SJCRH30 (cell line): Measurements from ENCODE around the gene PLAAT3. TPM values are rescaled to one million over a fixed set of nuclear protein-coding genes. Genes with fewer than 3 reads are reported as not detected.
"Not testable (repeated sequence)": the region's sequence is repeated elsewhere in the genome, so short reads cannot be mapped to it uniquely, and the experiment has no call there.

Source experiments
- DNase-seq, 2 experiments: peaks; one replicate each; pipeline ENCODE4 v3.0.0-alpha.2; 2015 to 2020
- H3K27ac ChIP-seq: fragments of 250-450 bp; sonication (Bioruptor Pico); 2 replicates; pipeline ENCODE4 v1.5.1; 2020; ENCODE audit warnings: mild to moderate bottlenecking, moderate library complexity
- H3K27me3 ChIP-seq: fragments of 250-450 bp; sonication (Bioruptor Pico); 2 replicates; pipeline ENCODE4 v1.5.1; 2020; ENCODE audit warnings: mild to moderate bottlenecking, moderate library complexity
- H3K36me3 ChIP-seq: fragments of 250-450 bp; sonication (Bioruptor Pico); 2 replicates; pipeline ENCODE4 v1.5.1; 2020; ENCODE audit warnings: mild to moderate bottlenecking, moderate library complexity
- H3K4me1 ChIP-seq: fragments of 250-450 bp; sonication (Bioruptor Pico); 2 replicates; pipeline ENCODE4 v1.5.1; 2020; ENCODE audit warnings: mild to moderate bottlenecking, moderate library complexity
- H3K4me3 ChIP-seq: fragments of 250-450 bp; sonication (Bioruptor Pico); 2 replicates; pipeline ENCODE4 v1.5.1; 2020; ENCODE audit warnings: mild to moderate bottlenecking, moderate library complexity
- H3K9me3 ChIP-seq: fragments of 250-450 bp; sonication (Bioruptor Pico); replicated peaks from 2 replicates; pipeline ENCODE4 v1.5.1; 2020; ENCODE audit warnings: mild to moderate bottlenecking, moderate library complexity
- total RNA-seq: library from RNA; depleted of rRNA; stranded (reverse); fragments of >200 nt; shearing (Covaris generic); gene quantifications from 2 replicates; pipeline ENCODE4 v1.2.3, GENCODE V29; 2014

PLAAT3 gene
- total RNA-seq, 1 experiment from 2014 or later: 7.7 TPM

DNA sequence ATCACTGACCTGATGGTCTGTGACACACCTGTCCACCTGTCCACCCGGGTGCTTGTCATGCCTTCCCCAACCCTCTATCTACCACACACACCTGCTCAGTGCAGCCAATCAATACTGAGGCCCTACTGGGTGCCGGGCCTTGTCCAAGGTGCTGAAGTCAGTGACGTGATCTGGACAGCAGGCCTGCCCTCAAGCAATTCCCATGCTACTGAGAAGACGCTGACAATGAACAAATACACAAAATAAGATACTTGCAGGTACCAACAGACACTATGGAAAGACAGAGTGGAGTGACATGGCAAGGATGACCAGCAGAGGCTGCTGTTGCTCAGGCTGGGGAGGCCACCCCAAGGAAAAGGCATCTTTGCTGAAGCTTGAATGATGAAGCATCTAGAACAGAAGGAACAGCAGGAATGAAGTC lies 21.2 kb downstream of the PLAAT3 start:
- H3K9me3 ChIP-seq: no peaks in the 10 kb centered on the region
- no peaks in the 10 kb centered on the region for H3K36me3 ChIP-seq
- no peaks in the 10 kb centered on the region for H3K4me1 ChIP-seq
- no peaks in the 10 kb centered on the region for H3K27me3 ChIP-seq
- no peak overlapping the region for H3K27ac ChIP-seq
- H3K4me3 ChIP-seq: no peak overlapping the region
- no peak for DNase-seq

DNA sequence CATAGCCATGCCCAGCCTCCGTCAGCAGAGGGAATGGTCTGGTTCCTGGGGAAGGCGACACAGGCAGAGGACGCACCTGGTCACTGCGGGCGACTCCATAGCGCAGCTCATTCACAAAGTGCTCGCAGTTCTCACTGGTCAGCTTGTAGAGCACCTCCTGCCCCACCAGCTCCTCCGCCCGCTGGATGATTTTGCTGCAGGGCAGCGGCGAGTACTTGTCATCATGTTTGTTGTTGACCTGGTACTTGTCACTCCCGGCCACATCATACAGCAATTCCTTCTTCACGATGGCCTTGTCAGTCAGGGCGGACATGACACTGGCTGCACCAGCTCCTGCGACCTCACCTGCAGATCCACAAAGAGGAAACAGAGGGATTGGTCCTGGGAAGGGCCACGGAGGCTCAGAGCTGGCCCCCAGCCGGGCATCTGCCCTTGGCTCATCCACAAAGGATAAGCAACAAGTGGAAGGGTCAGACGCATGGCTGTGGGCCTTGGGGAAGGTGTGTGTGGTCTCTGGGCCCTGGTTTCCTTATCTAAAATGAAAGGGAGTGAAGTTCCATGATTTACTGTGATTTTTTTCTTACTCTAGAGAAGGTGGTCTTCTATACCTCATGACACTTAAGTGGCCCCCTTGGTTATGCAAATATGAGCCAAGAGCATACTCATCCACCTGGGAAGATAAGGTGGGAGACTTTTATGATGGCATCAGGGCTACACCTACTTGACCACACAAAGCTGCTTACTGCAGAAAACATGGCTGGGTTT lies 24.0 kb downstream of the PLAAT3 start:
- no peak overlapping the region for H3K4me3 ChIP-seq
- H3K27ac ChIP-seq: no peak overlapping the region
- no peaks in the 10 kb centered on the region for H3K4me1 ChIP-seq
- H3K36me3 ChIP-seq: no peaks in the 10 kb centered on the region
- no peaks in the 10 kb centered on the region for H3K9me3 ChIP-seq
- no peaks in the 10 kb centered on the region for H3K27me3 ChIP-seq
- DNase-seq: no peak

DNA sequence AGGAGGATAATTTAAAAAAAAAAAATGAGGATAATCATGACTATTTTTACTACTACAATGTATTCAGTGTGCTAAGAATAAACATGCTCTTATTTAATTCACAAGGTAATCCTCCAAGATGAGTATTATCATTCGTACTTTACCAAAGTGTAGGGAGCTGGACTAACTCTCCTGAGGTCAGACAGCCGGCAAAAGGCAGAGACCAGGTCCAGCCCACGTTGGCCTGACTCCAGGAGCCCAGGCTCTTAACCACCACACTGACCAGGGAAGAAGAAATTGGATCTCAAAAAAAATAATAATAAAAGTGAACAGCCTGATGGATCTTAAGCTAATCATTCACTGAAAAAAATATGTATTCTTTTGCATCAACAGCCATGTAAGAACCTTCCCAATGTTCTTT lies 25.2 kb downstream of the PLAAT3 start:
- H3K27ac ChIP-seq: no peak overlapping the region
- no peaks in the 10 kb centered on the region for H3K36me3 ChIP-seq
- no peak for DNase-seq
- no peaks in the 10 kb centered on the region for H3K4me1 ChIP-seq
- no peaks in the 10 kb centered on the region for H3K9me3 ChIP-seq
- no peaks in the 10 kb centered on the region for H3K27me3 ChIP-seq
- no peak overlapping the region for H3K4me3 ChIP-seq

DNA sequence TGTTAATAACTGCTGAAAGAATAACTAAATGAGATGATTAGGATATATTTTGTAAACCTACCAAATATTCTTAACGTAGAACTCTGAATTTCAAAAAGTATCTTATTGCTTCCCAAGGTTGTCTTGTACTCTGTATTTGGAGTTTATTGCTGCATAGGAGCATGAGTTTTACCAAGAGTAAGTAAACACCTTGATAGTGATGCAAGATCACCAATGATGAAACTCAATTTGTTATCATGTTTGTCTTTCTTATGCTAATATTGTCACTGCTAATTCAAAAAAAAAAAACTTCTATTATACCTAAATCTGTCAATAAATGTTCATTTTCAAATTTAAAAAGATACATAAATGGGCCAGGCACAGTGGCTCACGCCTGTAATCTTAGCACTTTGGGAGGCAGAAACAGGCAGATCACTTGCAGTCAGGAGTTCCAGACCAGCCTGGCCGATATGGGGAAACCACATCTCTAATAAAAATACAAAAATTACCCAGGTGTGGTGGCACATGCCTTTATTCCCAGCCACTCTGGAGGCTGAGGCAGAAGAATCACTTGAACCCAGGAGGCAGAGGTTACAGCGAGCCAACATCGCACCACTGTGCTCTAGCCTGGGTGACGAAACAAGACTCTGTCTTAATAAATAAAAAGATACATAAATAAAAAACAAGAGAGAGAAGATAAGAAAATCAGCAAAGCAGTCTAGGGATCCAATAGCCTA lies 27.6 kb downstream of the PLAAT3 start:
- H3K9me3 ChIP-seq: no peaks in the 10 kb centered on the region
- no peaks in the 10 kb centered on the region for H3K36me3 ChIP-seq
- no peaks in the 10 kb centered on the region for H3K4me1 ChIP-seq
- no peak overlapping the region for H3K4me3 ChIP-seq
- H3K27me3 ChIP-seq: no peaks in the 10 kb centered on the region
- no peak for DNase-seq
- H3K27ac ChIP-seq: no peak overlapping the region

DNA sequence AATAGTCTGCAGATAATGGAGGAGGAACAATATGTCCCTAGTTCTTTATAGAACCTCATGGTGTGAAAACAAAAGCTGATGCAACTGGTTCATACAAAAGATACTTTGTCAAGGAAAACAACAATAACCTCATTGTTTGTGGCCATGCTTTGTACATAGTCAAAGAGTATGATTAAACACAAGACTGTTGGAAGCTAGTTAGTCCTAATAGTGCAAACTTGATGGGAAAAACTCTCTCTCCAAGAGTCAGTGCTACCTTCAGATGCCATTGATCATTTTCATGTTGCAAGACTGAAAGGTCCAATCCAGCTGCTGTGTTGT lies 30.9 kb downstream of the PLAAT3 start:
- H3K4me3 ChIP-seq: no peak overlapping the region
- DNase-seq: no peak
- H3K36me3 ChIP-seq: no peaks in the 10 kb centered on the region

DNA sequence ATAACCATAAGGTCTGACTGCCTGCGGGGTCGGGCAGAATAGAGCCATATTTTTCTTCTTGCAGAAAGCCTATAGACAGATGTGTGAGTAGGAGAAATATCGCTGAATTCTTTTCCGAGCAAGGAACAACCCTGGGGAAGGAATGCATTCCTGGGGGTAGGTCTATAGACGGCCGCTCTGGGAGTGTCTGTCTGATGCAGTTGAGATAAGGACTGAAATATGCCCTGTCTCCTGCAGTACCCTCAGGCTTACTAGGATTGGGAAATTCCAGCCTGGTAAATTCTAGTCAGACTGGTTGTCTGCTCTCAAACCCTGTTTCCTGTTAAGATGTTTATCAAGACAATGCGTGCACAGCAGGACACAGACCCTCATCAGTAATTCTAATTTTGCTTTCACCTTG lies 33.0 kb downstream of the PLAAT3 start:
- H3K27ac ChIP-seq, H3K4me3 ChIP-seq, H3K4me1 ChIP-seq, H3K36me3 ChIP-seq, H3K9me3 ChIP-seq, DNase-seq, H3K27me3 ChIP-seq: not testable (repeated sequence)

More for the DNA sequence above, 30.9 kb downstream of the PLAAT3 start:
- Histone ChIP-seq H3K27ac (no peak overlapping the region), H3K27me3 (no peaks in the 10 kb centered on the region), H3K4me1 (no peaks in the 10 kb centered on the region), H3K9me3 (0 out of 2 replicates have a peak, but pooled peaks cover 3% of the 10 kb centered on the region)

DNA sequence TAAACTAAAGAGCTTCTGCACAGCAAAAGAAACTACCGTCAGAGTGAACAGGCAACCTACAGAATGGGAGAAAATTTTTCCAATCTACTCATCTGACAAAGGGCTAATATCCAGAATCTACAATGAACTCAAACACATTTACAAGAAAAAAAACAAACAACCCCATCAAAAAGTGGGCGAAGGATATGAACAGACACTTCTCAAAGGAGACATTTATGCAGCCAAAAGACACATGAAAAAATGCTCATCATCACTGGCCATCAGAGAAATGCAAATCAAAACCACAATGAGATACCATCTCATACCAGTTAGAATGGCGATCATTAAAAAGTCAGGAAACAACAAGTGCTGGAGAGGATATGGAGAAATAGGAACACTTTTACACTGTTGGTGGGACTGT lies 35.4 kb downstream of the PLAAT3 start:
- H3K9me3 ChIP-seq, H3K4me3 ChIP-seq, H3K4me1 ChIP-seq, H3K36me3 ChIP-seq, DNase-seq, H3K27me3 ChIP-seq, H3K27ac ChIP-seq: not testable (repeated sequence)

DNA sequence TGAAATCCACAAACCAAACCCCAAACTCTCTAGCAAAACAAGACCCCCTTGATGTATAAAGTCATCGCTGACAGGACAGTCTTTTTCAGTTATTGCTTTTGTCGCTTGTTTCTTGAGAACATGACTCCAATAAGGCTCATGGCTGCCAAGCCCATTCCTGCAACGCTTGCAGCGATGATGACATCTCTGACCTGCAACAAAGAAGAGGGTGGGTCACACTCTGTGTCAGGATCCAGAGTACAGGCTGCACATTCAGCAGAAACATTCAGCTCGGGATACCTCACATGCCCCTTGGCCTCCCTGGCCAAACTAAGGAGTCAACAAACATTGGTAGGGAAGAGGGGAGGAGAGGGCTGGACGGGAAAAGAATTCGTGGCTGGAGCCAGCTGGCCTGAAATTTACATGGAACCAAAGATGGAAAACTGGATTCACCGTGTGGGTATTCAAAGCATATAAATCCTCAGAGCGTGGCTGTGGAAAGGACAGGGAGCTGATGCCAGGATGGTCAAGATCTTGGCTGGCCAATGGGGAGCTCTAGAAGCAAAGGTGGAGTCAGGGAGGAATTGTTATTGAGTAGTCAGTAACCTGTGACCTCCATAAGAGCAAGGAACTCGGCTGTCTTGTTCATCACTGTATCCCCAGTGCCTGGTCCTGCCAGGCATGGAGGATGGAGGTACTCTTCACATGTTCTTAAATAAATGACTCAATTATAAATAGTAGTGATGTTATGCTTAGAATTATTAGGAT lies 39.2 kb downstream of the PLAAT3 start:
- Histone ChIP-seq H3K27ac (peak overlapping the region; percentile 27; the same call in 1 of the 2 replicates), H3K27me3 (no peaks in the 10 kb centered on the region), H3K9me3 (0 out of 2 replicates have a peak, but pooled peaks cover 3% of the 10 kb centered on the region), H3K4me3 (peak overlapping the region; percentile 31), H3K4me1 (peaks cover 6% of the 10 kb centered on the region), H3K36me3 (no peaks in the 10 kb centered on the region)
- no peak for DNase-seq

DNA sequence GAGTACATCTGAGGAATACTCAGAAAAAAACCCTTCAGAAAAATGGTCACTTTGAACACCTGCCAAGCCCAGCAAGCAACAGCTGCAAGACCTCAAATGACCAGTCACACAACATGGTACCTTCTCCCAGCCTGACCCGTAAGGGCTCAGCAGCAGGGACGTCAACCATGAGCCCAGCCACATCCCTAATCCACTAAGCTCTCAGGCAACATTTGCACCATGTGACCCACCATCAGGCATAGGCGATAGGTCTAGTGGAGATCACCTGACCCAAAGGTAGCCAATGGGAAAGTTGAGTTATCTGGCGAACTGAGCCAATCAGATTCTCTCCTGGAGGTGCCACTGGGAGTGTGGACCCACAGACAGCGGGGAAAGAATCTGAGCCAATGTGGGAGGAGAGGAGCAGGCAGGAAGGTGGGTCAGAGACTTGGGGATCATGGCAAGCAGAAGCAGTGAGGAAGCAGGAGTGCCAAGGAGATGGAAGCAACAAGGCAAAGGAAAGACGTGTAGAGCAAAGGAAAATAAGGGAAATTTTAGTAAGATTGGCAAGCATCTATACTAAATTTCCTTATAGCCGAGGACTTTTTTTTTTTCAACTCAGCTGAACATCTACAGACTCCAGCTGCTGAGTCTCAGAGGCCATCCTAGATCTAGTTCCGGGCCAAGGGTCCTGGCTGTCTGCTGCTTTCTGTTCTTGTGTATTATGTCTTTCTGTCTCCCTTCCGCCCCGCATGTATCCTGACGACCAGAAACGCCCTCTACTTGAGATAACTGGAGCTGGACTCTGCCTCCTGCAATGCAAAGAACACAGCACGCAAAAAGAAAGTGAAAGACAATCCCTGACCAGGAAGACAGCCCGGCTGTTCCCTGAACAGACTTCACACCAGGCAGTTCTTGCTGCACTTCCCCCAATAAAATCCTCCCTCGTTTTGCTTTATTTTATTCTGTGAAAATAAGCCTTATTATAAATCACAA lies 40.1 kb downstream of the PLAAT3 start:
- H3K27ac ChIP-seq: peak overlapping the region; percentile 38
- DNase-seq: peak; percentile 92 to 97
- H3K9me3 ChIP-seq: 0 out of 2 replicates have a peak, but pooled peaks cover 2% of the 10 kb centered on the region
- no peaks in the 10 kb centered on the region for H3K27me3 ChIP-seq
- H3K4me3 ChIP-seq: peak overlapping the region; percentile 31
- H3K4me1 ChIP-seq: peaks cover 6% of the 10 kb centered on the region
- H3K36me3 ChIP-seq: no peaks in the 10 kb centered on the region

DNA sequence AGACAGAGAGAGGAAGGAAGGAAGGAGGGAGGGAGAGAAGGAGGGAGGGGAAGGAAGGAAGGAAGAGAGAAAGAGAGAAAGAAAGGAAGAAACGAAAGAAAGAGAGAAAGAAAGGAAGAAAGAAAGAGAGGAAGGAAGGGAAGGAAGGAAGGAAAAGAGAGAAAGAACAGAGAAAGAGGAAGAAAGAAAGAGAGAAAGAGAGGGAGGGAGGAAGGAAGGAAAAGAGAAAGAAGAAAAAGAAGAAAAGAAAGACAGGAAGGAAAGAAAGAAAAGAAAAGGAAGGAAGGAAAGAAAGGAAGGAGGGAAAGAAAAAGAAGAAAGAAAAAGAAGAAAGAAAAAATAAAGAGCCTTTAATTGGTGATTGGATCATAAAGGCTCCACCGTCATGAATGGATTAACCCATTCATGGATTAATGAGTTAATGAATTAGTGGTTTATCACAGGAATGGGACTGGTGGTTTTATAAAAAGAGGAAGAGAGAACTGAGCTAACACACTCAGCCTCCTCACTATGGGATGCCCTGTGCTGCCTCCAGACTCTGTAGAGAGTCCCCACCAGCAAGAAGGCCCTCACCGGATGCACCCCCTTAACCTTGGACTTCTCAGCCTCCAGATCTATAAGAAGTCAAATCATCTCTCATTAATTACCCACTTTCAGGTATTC lies 42.1 kb downstream of the PLAAT3 start:
- Histone ChIP-seq H3K36me3 (no peaks in the 10 kb centered on the region), H3K4me3 (no peak overlapping the region), H3K27ac (no peak overlapping the region), H3K27me3 (no peaks in the 10 kb centered on the region), H3K9me3 (no peaks in the 10 kb centered on the region), H3K4me1 (peaks cover 9% of the 10 kb centered on the region)
- no peak for DNase-seq

DNA sequence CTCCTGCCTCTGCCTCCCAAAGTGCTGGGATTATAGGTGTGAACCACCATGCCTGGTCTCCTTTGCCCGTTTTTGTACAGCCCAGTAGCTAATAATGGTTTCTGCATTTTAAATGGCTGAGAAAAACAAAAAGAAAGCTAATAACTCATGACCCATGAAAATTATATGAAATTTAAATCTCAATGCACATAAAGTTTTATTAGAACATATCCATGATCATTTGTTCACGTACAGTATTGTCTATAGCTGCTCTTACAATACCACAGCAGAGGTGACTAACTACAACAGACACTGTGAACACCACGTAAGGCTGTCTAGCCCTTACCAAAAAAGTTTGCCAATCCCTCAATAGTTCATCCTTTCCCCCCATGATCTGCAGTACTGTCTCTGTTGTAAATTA lies 44.7 kb downstream of the PLAAT3 start:
- Histone ChIP-seq H3K9me3 (no peaks in the 10 kb centered on the region), H3K4me1 (peaks cover 9% of the 10 kb centered on the region)
- DNase-seq: no peak

DNA sequence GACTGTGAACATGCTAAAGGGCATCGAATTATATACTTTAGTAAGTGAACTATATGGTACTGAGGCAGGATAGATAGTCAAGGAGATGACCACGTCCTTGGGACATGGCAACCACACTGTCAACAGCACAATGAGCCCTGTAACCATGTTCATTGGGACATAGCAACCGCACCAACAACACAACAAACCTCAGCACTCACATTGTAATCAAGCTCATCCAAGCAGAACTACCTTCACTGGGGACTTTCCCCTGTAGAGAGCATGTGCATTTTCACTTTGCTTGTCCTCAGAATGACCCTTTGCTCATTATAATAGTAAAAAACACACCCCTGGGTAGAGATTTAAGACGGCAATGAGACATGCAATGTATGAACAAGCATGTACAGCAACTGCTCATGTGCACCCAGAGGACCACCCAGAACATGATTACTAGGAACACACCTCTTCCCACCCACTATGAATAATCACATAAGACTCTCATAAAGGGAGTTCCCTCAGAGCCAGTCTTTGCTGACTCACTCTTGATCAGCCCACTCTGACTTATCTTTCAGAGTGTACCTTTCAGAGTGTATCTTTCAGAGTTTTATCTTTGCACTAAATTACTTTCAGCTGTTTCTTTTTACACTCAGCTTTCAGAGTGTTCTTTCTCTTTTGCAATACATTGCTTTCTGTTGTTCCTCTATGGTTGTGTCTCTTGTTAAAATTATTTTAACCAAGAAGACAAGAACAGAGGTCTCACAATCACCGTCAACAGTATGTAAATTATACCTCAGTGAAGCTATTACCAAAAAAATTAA lies 47.0 kb downstream of the PLAAT3 start:
- no peak overlapping the region for H3K4me3 ChIP-seq
- H3K27me3 ChIP-seq: no peaks in the 10 kb centered on the region
- H3K9me3 ChIP-seq: no peaks in the 10 kb centered on the region
- peaks cover 4% of the 10 kb centered on the region for H3K4me1 ChIP-seq
- no peaks in the 10 kb centered on the region for H3K36me3 ChIP-seq
- H3K27ac ChIP-seq: no peak overlapping the region; the same call in 1 of the 2 replicates
- DNase-seq: peak in 1 of 2 experiments; percentile 35

More for the DNA sequence above, 44.7 kb downstream of the PLAAT3 start:
- Histone ChIP-seq H3K27me3 (no peaks in the 10 kb centered on the region), H3K27ac (no peak overlapping the region), H3K4me3 (no peak overlapping the region), H3K36me3 (no peaks in the 10 kb centered on the region)

DNA sequence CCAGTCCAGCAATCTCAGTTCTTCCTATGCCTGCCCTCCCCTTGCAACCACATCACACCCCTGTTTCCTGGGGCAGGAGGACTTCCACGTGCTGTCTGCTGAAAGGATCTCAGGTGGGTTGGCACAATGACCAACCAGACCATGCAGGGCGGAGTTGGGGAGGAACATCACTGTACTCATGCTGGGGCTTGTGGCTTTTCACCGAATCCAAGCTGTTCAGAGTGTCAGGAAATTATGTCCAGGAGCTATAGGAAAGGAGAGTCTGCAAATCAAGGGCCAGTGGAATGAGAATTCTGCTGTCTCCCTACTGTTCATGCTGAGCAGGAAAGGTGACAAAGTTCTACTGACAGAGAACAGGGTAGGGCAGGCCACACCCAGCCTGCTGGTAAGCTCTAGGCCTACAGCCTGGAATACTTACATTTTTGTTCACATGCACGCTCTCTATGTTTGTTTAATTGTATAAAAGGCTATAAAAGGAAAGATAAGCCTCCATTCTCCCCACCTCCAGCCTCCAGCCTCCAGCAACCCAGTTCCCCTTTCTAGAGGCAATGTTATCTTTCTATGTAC lies 49.4 kb downstream of the PLAAT3 start:
- DNase-seq: no peak

More for the DNA sequence above, 49.4 kb downstream of the PLAAT3 start:
- Histone ChIP-seq H3K27ac (no peak overlapping the region), H3K4me3 (no peak overlapping the region), H3K4me1 (peaks cover 4% of the 10 kb centered on the region), H3K9me3 (no peaks in the 10 kb centered on the region), H3K36me3 (no peaks in the 10 kb centered on the region), H3K27me3 (no peaks in the 10 kb centered on the region)
